Activated CD4-positive, CD25-positive, alpha-beta regulatory T cell treated with anti-CD3 and anti-CD28 coated beads, Interleukin-2, amount 50 U/mL, for 72 hours (primary cell): Measurements from ENCODE around the gene MRPL44.
"Not testable (repeated sequence)": the region's sequence is repeated elsewhere in the genome, so short reads cannot be mapped to it uniquely, and the experiment has no call there.

ENCODE experiments used
- DNase-seq: peaks from one replicate; pipeline ENCODE4 v3.0.0; 2021

Gene MRPL44

DNA sequence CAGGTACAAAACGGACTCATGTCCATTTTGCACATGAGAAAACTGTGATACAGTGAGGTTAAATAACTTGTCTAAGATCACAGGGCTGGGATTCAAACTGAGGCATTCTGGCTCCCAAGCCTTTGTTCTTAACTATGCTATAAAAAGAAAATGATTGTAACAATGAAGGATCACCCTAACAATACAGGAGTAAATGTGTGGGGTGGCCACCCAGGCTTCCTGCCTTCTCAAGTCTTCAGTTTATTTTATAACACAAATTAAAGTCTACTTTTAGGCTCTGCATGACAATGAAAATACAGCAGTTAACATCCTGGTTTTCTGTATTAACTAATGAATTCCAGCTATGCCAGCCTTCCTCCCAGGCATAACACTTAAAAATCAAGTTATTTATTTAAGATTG lies 19.7 kb upstream of the MRPL44 start:
- DNase-seq: no peak

- not testable (repeated sequence) for DNase-seq
These were observed 17.8 kb upstream of the MRPL44 start for GRCh38 chr2:223939438-223939837.

GRCh38 chr2:223941579-223942277 lies 15.5 kb upstream of the MRPL44 start:
- DNase-seq: peak; percentile 56

- DNase-seq: no peak
These were observed 14.1 kb upstream of the MRPL44 start for GRCh38 chr2:223943135-223943534.

DNA sequence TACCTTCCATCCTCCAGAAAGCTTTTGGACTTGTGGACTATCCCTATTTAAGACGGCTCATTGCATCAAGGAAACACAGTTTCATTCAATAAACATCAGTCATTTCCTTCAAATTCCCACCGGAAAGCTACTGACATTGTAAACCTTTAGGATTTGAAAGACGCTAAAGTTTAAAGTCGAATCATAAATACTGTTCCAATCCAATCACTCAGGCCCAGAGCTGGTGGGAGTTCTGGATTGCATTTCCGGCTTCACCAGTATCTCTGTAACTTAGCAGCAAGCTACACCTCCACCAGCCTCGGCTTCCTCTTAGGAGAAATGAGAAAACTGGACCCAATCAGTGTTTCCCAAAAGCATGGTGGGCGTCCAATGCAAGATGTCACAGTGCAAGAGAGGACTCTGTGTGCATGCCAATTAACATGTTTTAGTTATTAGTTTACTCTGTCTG lies 13.7 kb upstream of the MRPL44 start:
- DNase-seq: no peak

DNA sequence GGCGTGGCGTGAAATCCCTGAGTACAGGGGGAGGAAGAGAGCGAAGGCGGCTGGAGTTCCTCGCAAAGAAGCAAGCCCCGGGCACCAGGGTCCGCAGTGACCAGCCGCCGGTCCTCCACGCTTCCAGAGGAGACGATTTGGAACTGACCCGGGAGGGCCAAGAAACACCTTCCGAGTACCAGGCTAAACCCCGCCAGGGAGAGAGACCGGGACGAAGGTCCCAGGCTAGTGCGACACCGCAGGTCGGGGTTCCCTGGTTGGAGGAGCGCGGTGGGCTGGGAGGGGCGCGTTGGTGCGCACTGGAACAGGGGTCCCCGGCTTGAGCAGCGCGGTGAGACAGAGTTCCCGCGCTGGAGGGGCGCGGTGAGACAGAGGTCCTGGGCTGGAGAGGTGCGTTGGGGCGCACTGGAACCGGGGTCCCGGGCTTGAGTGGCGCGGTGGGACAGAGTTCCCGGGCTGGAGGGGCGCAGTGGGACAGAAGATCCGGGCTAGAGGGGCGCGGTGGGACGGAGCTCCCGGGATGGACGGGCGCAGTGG lies 13.0 kb upstream of the MRPL44 start:
- peak; percentile 45 for DNase-seq

- DNase-seq: peak; percentile 82
These were observed 12.3 kb upstream of the MRPL44 start, which contains the start of gene WDFY1 for GRCh38 chr2:223944703-223945531. TSS of gene WDFY1 (minus strand) at chr2:223945335. CDS start at chr2:223945284, 51 bp downstream.

GRCh38 chr2:223945755-223946154 lies 11.5 kb upstream of the MRPL44 start:
- no peak for DNase-seq

DNA sequence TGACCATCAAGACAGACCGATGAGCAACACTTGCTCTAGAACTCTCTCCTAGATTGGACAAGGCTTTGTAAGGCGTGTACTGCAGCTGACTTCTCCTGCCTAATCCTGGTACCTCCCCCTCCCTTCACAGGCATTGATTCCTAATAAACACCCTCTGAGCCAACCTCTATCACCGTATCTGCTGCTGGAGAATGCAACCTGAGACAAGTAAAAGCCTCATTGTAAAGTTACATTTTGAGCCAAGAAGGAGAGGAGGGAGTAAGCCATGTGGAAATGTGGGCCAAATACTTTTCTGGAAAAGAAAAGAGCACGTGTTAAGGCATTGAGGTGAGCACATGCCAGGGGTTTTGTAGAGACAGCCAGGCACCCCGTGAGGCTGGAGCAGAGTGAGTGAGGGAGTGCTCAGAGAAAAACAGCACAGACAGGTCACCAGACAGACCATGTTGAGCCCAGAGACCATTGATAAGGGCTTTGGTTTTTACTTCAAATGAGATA lies 9.5 kb upstream of the MRPL44 start:
- no peak for DNase-seq

DNA sequence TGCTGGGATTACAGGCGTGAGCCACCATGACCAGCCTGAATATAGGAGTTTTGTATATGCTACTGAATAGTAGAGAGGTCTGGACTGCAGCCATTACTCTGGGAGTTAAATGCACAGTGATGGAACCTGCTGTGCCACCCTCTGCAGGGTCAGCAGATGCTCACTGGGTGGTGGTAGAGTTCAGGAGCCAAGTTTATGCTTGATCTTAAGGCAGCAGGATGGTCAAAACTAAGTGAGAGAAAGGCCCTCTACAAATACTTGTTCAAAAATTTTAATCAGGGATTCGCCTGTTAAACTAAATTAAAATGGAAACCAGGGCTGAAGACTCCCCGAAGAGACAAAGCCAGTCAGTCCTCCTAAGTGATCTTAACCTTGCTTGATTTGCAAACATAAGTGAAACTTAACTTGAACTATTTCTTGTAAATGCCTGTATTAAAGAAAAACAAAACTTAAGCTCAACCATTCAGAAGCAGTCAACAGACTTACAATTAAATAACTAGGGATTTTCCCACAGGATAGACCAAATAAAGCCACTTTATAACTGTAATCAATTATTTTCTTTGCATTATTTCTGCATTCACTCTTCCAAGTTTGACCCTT lies 7.9 kb upstream of the MRPL44 start:
- no peak for DNase-seq

DNA sequence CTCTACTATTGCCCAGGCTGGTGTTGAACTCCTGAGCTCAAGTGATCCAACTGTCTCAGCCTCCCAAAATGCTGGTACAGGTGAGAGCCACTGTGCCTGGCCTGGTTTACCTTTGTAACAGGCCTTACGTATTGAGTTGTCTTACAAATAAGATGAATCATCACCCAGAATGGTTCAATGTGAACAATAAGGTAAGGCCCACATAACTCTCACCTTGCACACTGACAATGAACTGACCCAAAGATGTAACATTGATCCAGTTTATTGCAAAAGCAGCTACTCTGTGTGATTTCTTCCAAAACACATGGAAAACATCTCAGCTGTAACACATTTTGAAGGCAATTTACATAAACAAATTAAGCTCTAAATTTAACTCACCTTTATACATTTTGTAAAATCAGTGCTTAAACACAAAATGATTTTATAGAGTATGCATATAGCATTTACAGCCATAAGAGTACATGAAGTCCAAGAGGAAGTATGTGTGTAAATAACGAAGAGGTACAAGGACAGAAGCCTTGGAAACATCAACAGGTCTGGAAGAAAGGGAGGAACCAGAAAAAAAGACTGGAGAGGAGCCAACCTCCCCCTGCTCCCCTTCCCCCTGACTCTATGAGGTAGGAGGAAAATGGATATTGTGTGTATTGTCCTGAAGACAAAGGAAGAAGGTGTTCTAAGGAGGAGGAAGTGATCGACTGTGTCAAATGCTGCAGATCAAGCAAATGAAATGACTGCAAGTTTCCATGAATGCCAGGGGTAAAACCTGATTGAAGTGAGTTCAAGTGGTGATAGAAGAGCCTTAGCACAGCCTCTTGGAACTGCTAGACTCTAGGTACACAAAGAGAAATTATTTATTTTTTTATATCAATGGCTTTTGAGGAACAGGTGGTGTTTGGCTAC lies 6.6 kb upstream of the MRPL44 start:
- no peak for DNase-seq

- no peak for DNase-seq
These were observed 4.8 kb upstream of the MRPL44 start for GRCh38 chr2:223952280-223952968.

DNA sequence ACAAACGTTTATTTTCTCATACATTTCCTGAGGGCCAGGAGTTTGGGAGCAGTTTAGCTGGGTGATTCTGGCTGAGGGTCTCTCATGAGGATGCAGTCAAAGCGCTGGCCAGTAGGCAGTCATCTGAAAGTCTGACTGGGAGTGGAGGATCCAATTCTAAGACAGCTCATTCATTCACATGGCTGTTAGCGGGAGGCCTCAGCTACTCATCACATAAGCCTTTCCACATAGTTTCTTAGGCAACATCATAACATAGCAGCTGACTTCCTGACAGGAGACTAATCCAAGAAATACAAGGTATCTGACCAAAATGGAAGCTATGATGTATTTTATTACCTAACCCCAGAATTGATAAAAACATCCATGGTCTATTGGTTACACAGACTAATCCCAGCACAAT lies 2.9 kb upstream of the MRPL44 start:
- DNase-seq: no peak

DNA sequence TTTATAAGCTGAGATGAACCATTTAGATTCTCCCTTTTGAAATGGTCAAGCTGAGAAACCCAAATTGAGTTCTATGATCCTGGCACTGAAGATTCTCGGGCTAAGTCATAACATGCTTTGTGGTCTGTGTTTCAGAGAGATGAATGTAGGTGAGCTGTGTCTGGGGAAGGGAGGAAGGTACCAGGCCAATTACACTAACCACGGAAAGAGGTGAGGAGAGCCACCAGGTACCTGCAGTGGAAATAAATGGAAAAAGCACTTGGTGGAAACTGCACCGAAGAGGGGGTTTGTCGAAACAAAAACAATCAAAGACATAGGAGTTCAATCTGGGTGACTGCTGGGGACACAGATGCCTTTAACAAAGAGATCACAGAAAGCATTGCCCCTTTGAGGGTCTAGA lies 963 bp upstream of the MRPL44 start:
- no peak for DNase-seq

GRCh38 chr2:223959688-223960087 lies 2.4 kb downstream of the MRPL44 start:
- no peak for DNase-seq

GRCh38 chr2:223967981-223968380 lies 10.7 kb downstream of the MRPL44 start:
- DNase-seq: no peak

- no peak for DNase-seq
These were observed 12.1 kb downstream of the MRPL44 start for GRCh38 chr2:223969315-223969714.

GRCh38 chr2:223969856-223970255 lies 12.6 kb downstream of the MRPL44 start:
- DNase-seq: no peak

- DNase-seq: no peak
These were observed 13.3 kb downstream of the MRPL44 start for GRCh38 chr2:223970343-223971128.

- no peak for DNase-seq
These were observed 14.5 kb downstream of the MRPL44 start for GRCh38 chr2:223971731-223972130.

- no peak for DNase-seq
These were observed 15.4 kb downstream of the MRPL44 start for GRCh38 chr2:223972656-223973102.
